HepG2 (cell line): ENCODE measurements around the gene F7. TPM values are rescaled to one million over a fixed set of nuclear protein-coding genes. Genes with fewer than 3 reads are reported as not detected.

Experiments used
- AKAP8 ChIP-seq: sonication (generic); formaldehyde crosslinking; IDR thresholded peaks from 2 replicates; pipeline ENCODE4 v1.5.1; 2020; ENCODE audit warnings: mild to moderate bottlenecking, missing genetic modification reagents
- ATF2 ChIP-seq: sonication (generic); formaldehyde crosslinking; IDR thresholded peaks from 2 replicates; pipeline ENCODE4 v1.4.0; 2020; ENCODE audit warnings: missing genetic modification reagents
- CENPX ChIP-seq: sonication (generic); formaldehyde crosslinking; IDR thresholded peaks from 2 replicates; pipeline ENCODE4 v1.9.0; 2021; ENCODE audit warnings: mild to moderate bottlenecking, missing genetic modification reagents, moderate library complexity
- FIP1L1 ChIP-seq: fragments of 200-400 bp; formaldehyde crosslinking; IDR thresholded peaks from 2 replicates; pipeline ENCODE4 v1.6.1; 2018; ENCODE audit warnings: low read depth, mild to moderate bottlenecking, low read length, moderate library complexity, borderline replicate concordance; ENCODE audit not compliant: insufficient read depth
- GABPB1 ChIP-seq: IDR thresholded peaks from 2 replicates; pipeline ENCODE4 v1.6.1; 2016; ENCODE audit warnings: mild to moderate bottlenecking, missing genetic modification reagents, moderate library complexity, missing compliant biosample characterization
- GMEB2 ChIP-seq: IDR thresholded peaks from 2 replicates; pipeline ENCODE4 v1.6.1; 2016; ENCODE audit warnings: missing biosample characterization, missing genetic modification reagents, low read depth
- GPBP1L1 ChIP-seq: sonication (generic); formaldehyde crosslinking; IDR thresholded peaks from 2 replicates; pipeline ENCODE4 v1.5.0; 2020; ENCODE audit warnings: mild to moderate bottlenecking, missing genetic modification reagents
- GTF2F1 ChIP-seq: fragments of 150-350 bp; IDR thresholded peaks from 2 replicates; pipeline ENCODE4 v1.6.1; 2014; ENCODE audit warnings: low read length
- KLF13 ChIP-seq: sonication (generic); formaldehyde crosslinking; IDR thresholded peaks from 2 replicates; pipeline ENCODE4 v1.4.0; 2020; ENCODE audit warnings: mild to moderate bottlenecking, missing genetic modification reagents
- MAFK ChIP-seq, 2 experiments: IDR thresholded peaks in 1 of 2; conservative IDR thresholded peaks in 1 of 2; 2 replicates each; pipeline ENCODE4 v1.6.1; 2011; ENCODE audit warnings: improper control_type of control experiment in 2 of 2, low read length in 2 of 2
- MBD4 ChIP-seq: IDR thresholded peaks from 2 replicates; pipeline ENCODE4 v1.6.1; 2012; ENCODE audit warnings: low read length, inconsistent platforms, borderline replicate concordance
- NCOA1 ChIP-seq: sonication (generic); formaldehyde crosslinking; IDR thresholded peaks from 2 replicates; pipeline ENCODE4 v1.9.0; 2021; ENCODE audit warnings: missing genetic modification reagents
- NR3C1 ChIP-seq: sonication (generic); formaldehyde crosslinking; IDR thresholded peaks from 2 replicates; pipeline ENCODE4 v1.4.0; 2020; ENCODE audit warnings: missing genetic modification reagents
- SETDB1 ChIP-seq: sonication (generic); formaldehyde crosslinking; IDR thresholded peaks from 2 replicates; pipeline ENCODE4 v1.5.1; 2020; ENCODE audit warnings: missing genetic modification reagents, mild to moderate bottlenecking, borderline replicate concordance
- THAP11 ChIP-seq: IDR thresholded peaks from 2 replicates; pipeline ENCODE4 v1.6.1; 2016; ENCODE audit warnings: missing biosample characterization, missing genetic modification reagents
- TMF1 ChIP-seq: sonication (generic); formaldehyde crosslinking; IDR thresholded peaks from 2 replicates; pipeline ENCODE4 v1.8.1; 2022; ENCODE audit warnings: low read depth, missing genetic modification reagents
- WIZ ChIP-seq: sonication (generic); formaldehyde crosslinking; IDR thresholded peaks from 2 replicates; pipeline ENCODE4 v1.5.1; 2020; ENCODE audit warnings: mild to moderate bottlenecking, missing genetic modification reagents
- ZNF430 ChIP-seq: sonication (generic); formaldehyde crosslinking; IDR thresholded peaks from 2 replicates; pipeline ENCODE4 v1.9.0; 2021; ENCODE audit warnings: mild to moderate bottlenecking, missing genetic modification reagents
- ZNF567 ChIP-seq: sonication (generic); formaldehyde crosslinking; IDR thresholded peaks from 2 replicates; pipeline ENCODE4 v1.8.1; 2023; ENCODE audit warnings: mild to moderate bottlenecking, missing genetic modification reagents, borderline replicate concordance
- ZNF703 ChIP-seq: sonication (generic); formaldehyde crosslinking; IDR thresholded peaks from 2 replicates; pipeline ENCODE4 v1.5.1; 2020; ENCODE audit warnings: missing genetic modification reagents, mild to moderate bottlenecking, moderate library complexity, borderline replicate concordance
- ZNF713 ChIP-seq: sonication (generic); formaldehyde crosslinking; IDR thresholded peaks from 2 replicates; pipeline ENCODE4 v1.4.0; 2020; ENCODE audit warnings: mild to moderate bottlenecking, missing genetic modification reagents
- ZNF792 ChIP-seq: IDR thresholded peaks from 2 replicates; pipeline ENCODE4 v1.6.1; 2016
- polyA plus RNA-seq, 8 experiments: library from polyadenylated mRNA; depleted of rRNA in 3 of 8; stranded (reverse) in 7 of 8; unstranded in 1 of 8; fragments of >200 nt; fragmentation: Illumina TruSeq in 4 of 8; extraction: Trizol in 4 of 8; gene quantifications; 2 replicates each; pipeline versions ENCODE4 v1.2.1 to v1.2.3, GENCODE V29; 2011 to 2016; ENCODE audit warnings: low read depth in 4 of 8, missing spikeins in 1 of 8, mixed read lengths in 1 of 8; ENCODE audit not compliant: insufficient read depth in 1 of 8
- total RNA-seq, 5 experiments: library from RNA; depleted of rRNA; stranded (reverse); fragments of >200 nt; fragmentation: Illumina TruSeq; extraction: Trizol; gene quantifications; 2 replicates each; pipeline ENCODE4 v1.2.3, GENCODE V29; 2016; ENCODE audit warnings: low read depth in 1 of 5
- TF ChIP-seq, protein P1 (sequence below): sonication (generic); formaldehyde crosslinking; IDR thresholded peaks from 2 replicates; pipeline ENCODE4 v1.5.0; 2020; ENCODE audit warnings: missing genetic modification reagents, mild to moderate bottlenecking, borderline replicate concordance
- TF ChIP-seq, protein P2 (sequence below): sonication (generic); formaldehyde crosslinking; IDR thresholded peaks from 2 replicates; pipeline ENCODE4 v1.5.1; 2020; ENCODE audit warnings: missing genetic modification reagents, mild to moderate bottlenecking, borderline replicate concordance

F7 gene
- total and polyA plus RNA-seq, 2 of the 13 experiments (the other 11 are each of a cell fraction or from before 2014, with no cell fraction given): 12.6 to 26.5 TPM

DNA sequence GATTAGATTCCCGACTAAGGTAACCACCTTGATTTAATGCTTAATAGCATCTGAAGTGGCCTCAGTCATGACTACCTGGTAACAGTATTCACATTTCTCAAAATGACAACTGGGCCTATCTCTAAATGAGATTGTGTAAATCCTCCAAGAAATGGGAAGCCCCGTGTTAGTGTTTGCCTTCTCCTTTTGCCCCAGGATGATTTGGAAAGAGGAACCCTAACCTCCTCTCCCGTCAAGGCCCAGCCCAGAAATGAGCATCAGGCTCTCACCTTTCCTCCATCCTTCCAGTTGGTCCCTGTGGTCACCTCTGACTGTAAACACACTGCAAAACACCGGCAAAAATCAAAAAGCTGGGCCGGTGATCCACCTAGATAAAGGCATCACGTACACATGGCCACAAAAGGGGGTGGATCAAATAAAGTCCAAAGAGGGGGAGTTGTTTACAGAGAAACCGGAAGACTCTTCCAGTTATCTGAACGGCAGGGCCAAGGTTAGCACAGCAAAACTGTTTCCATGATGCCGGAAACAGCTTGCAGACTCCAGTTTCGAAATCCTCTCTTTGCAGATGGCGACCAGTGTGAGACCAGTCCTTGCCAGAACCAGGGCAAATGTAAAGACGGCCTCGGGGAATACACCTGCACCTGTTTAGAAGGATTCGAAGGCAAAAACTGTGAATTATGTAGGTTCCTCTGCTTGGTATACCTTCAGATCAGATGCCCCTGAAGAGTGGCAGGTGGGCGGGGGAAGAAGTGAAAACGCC, 33.4 kb downstream of the F7 start (continued):
- no peak for TF ChIP-seq ZNF567
- TF ChIP-seq GMEB2 (CRISPR knock-in tag): peak; percentile 37; the same call in 1 of the 2 replicates
- TF ChIP-seq GABPB1: peak; percentile 82
- TF ChIP-seq ZNF703 (CRISPR knock-in tag): no peak
- TF ChIP-seq, protein P1, sequence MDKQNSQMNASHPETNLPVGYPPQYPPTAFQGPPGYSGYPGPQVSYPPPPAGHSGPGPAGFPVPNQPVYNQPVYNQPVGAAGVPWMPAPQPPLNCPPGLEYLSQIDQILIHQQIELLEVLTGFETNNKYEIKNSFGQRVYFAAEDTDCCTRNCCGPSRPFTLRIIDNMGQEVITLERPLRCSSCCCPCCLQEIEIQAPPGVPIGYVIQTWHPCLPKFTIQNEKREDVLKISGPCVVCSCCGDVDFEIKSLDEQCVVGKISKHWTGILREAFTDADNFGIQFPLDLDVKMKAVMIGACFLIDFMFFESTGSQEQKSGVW (CRISPR knock-in tag): no peak
- no peak for TF ChIP-seq CENPX (CRISPR knock-in tag)
- no peak for TF ChIP-seq NR3C1 (CRISPR knock-in tag)
- TF ChIP-seq, protein P2, sequence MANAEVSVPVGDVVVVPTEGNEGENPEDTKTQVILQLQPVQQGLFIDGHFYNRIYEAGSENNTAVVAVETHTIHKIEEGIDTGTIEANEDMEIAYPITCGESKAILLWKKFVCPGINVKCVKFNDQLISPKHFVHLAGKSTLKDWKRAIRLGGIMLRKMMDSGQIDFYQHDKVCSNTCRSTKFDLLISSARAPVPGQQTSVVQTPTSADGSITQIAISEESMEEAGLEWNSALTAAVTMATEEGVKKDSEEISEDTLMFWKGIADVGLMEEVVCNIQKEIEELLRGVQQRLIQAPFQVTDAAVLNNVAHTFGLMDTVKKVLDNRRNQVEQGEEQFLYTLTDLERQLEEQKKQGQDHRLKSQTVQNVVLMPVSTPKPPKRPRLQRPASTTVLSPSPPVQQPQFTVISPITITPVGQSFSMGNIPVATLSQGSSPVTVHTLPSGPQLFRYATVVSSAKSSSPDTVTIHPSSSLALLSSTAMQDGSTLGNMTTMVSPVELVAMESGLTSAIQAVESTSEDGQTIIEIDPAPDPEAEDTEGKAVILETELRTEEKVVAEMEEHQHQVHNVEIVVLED: peak; percentile 62
- peak; percentile 70; the same call in 1 of the 2 replicates for TF ChIP-seq NCOA1 (CRISPR knock-in tag)
- 0 out of 2 replicates have a peak, but pooled peaks have one; percentile 33 for TF ChIP-seq FIP1L1
- peak; percentile 90 for TF ChIP-seq MBD4
- no peak for TF ChIP-seq GPBP1L1 (CRISPR knock-in tag)
- no peak for TF ChIP-seq GTF2F1
- TF ChIP-seq ZNF430 (CRISPR knock-in tag): peak; percentile 96
- TF ChIP-seq TMF1 (CRISPR knock-in tag): no peak
- TF ChIP-seq KLF13: no peak
- no peak for TF ChIP-seq SETDB1 (CRISPR knock-in tag)
- TF ChIP-seq MAFK (conservative IDR thresholded peaks at IDR 0.05 in 1 of 2, IDR thresholded peaks at IDR 0.05 in 1 of 2; ENCODE audit: low read length in 2 of 2): no peak
- TF ChIP-seq WIZ (CRISPR knock-in tag): no peak
- peak; percentile 76; the same call in 1 of the 2 replicates for TF ChIP-seq THAP11 (CRISPR knock-in tag)
- peak; percentile 79 for TF ChIP-seq ZNF792 (CRISPR knock-in tag)
- 0 out of 2 replicates have a peak, but pooled peaks have one; percentile 64 for TF ChIP-seq AKAP8 (CRISPR knock-in tag)
- TF ChIP-seq ZNF713: no peak
- TF ChIP-seq ATF2 (CRISPR knock-in tag): peak; percentile 60; the same call in 1 of the 2 replicates
